ENCODE results near the gene C15orf39. TPM values are rescaled to one million over a fixed set of nuclear protein-coding genes. Genes with fewer than 3 reads are reported as not detected.

The C15orf39 gene
- total and polyA plus RNA-seq, 2 of the 13 experiments (the other 11 are each of a cell fraction or from before 2014, with no cell fraction given), result 6.2 to 13.5 TPM

DNA sequence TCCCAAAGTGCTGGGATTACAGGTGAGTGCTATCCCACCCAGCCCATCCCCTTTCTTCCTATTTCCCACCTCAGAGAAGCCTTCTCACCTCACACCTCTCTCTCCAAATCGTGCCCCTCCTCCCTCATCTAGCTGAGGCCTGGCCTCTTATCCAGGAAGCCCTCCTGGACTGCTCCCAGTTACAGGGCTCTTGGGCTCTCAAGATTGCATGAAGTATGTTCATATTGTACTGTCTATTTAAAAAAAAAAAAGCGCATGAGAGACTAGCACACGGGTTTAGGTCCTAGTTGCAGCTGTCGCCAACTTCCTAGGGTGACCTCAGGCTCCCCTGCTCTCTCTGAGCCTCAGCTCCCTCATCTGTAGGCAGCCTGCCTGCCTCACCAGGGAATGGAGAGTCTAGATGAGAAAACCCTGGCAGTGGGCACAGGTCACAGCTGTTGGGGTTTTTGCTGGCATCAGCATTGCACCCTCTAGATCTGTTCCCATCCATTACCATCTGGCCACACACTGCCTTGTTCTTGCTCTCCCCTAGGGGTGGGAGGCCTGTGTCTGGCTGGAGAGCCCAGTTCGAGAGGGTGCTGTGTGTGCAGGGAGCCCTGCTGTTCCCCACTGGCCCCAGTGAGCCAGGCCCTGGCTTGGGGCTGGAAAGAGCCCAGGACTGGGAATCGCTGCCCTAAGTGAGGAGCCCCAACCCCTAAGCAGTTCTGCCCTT, 24.2 kb upstream of the C15orf39 start (continued):
- TF ChIP-seq, protein P1, sequence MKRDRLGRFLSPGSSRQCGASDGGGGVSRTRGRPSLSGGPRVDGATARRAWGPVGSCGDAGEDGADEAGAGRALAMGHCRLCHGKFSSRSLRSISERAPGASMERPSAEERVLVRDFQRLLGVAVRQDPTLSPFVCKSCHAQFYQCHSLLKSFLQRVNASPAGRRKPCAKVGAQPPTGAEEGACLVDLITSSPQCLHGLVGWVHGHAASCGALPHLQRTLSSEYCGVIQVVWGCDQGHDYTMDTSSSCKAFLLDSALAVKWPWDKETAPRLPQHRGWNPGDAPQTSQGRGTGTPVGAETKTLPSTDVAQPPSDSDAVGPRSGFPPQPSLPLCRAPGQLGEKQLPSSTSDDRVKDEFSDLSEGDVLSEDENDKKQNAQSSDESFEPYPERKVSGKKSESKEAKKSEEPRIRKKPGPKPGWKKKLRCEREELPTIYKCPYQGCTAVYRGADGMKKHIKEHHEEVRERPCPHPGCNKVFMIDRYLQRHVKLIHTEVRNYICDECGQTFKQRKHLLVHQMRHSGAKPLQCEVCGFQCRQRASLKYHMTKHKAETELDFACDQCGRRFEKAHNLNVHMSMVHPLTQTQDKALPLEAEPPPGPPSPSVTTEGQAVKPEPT (CRISPR knock-in tag; IDR thresholded peaks at IDR 0.05; ENCODE audit: low read depth), result no peak
- TF ChIP-seq DPF2 (CRISPR knock-in tag; IDR thresholded peaks at IDR 0.05; ENCODE audit: borderline replicate concordance, low read depth) (no peak), BORCS8-MEF2B (CRISPR knock-in tag; IDR thresholded peaks at IDR 0.05) (peak; percentile 9; the same call in 1 of the 2 replicates), MTF2 (CRISPR knock-in tag; IDR thresholded peaks at IDR 0.05; ENCODE audit: borderline replicate concordance) (no peak), ZNF768 (CRISPR knock-in tag; IDR thresholded peaks at IDR 0.05) (peak; percentile 98), MAFF (IDR thresholded peaks at IDR 0.05; ENCODE audit: low read depth, low read length) (0 out of 2 replicates have a peak, but pooled peaks have one; percentile 4), HNRNPLL (IDR thresholded peaks at IDR 0.05; ENCODE audit: low read depth, low read length, poor library complexity, severe bottlenecking) (peak; percentile 2), ZNF431 (CRISPR knock-in tag; IDR thresholded peaks at IDR 0.05; ENCODE audit: borderline replicate concordance, low read depth) (no peak), SAP130 (CRISPR knock-in tag; IDR thresholded peaks at IDR 0.05; ENCODE audit: low read depth) (peak; percentile 4), KDM2A (CRISPR knock-in tag; IDR thresholded peaks at IDR 0.05; ENCODE audit: borderline replicate concordance, low read depth) (0 out of 2 replicates have a peak, but pooled peaks have one; percentile 9), HNF4A (CRISPR knock-in tag; IDR thresholded peaks at IDR 0.05) (no peak), TSC22D2 (CRISPR knock-in tag; IDR thresholded peaks at IDR 0.05; ENCODE audit: borderline replicate concordance) (no peak), GATA4 (IDR thresholded peaks at IDR 0.05; ENCODE audit: borderline replicate concordance, low read depth) (no peak), NFIB (CRISPR knock-in tag; IDR thresholded peaks at IDR 0.05; ENCODE audit: borderline replicate concordance) (no peak), KLF6 (CRISPR knock-in tag; IDR thresholded peaks at IDR 0.05) (no peak), NCOA2 (CRISPR knock-in tag; IDR thresholded peaks at IDR 0.05) (0 out of 2 replicates have a peak, but pooled peaks have one; percentile 11), ZNF121 (CRISPR knock-in tag; IDR thresholded peaks at IDR 0.05) (peak; percentile 88), TBX3 (IDR thresholded peaks at IDR 0.05; ENCODE audit: borderline replicate concordance) (no peak), KDM1A (CRISPR knock-in tag; IDR thresholded peaks at IDR 0.05) (peak; percentile 16; the same call in 1 of the 2 replicates), YY1 (IDR thresholded peaks at IDR 0.05; ENCODE audit: insufficient read depth, insufficient replicate concordance, low read depth, low read length) (no peak), ZNF616 (CRISPR knock-in tag; IDR thresholded peaks at IDR 0.05; ENCODE audit: low read depth) (no peak), HIVEP1 (CRISPR knock-in tag; IDR thresholded peaks at IDR 0.05) (no peak), ETV5 (CRISPR knock-in tag; IDR thresholded peaks at IDR 0.05; ENCODE audit: borderline replicate concordance) (no peak), TEAD2 (CRISPR knock-in tag; IDR thresholded peaks at IDR 0.05) (no peak), ZNF75D (CRISPR knock-in tag; IDR thresholded peaks at IDR 0.05; ENCODE audit: borderline replicate concordance) (no peak), BRCA1 (CRISPR knock-in tag; IDR thresholded peaks at IDR 0.05) (no peak), MED8 (CRISPR knock-in tag; IDR thresholded peaks at IDR 0.05; ENCODE audit: insufficient replicate concordance) (no peak), ZNF879 (CRISPR knock-in tag; IDR thresholded peaks at IDR 0.05) (no peak), ZC3H4 (CRISPR knock-in tag; IDR thresholded peaks at IDR 0.05; ENCODE audit: borderline replicate concordance) (peak; percentile 63; the same call in 1 of the 2 replicates)
- TF ChIP-seq, protein P2, sequence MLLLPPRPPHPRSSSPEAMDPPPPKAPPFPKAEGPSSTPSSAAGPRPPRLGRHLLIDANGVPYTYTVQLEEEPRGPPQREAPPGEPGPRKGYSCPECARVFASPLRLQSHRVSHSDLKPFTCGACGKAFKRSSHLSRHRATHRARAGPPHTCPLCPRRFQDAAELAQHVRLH (CRISPR knock-in tag; IDR thresholded peaks at IDR 0.05; ENCODE audit: borderline replicate concordance, low read depth), result no peak

All from HepG2 (cell line).